ENCODE data around the gene OSBPL2.

The OSBPL2 gene

DNA sequence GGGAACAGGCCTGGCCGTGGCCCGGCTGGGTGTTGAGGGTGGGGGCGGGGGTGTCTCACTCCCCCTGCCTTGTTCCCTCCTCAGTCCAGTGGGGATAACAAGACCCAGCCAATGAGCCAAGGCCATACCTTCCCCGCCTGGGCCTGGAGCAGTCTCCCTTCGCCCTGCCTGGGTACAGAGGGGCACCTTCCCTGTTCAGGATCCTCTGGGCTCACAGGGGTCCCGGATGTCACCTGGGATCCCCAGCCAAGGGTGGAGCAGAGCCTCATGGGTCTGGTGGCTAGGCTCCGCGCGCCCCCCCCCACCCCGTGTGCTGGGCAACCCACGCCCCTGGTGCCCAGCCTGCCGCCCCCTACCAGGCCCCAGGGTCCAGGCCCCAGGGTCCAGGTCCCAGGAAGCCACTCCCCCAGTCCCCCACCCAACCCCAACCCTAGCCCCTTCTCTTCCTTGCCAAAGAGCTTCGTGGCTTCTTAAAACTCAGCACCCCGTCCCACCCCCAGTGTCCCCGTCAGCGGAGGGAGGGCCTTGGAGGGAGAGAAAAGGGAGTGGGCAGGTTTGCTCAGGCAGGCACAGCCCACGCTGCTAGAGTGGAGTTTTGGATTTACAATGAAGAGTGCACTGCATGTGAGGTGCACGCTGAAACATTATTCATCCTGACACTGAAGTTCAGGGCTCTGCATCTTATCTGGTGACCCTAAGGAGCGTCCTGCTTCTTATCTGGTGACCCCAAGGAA is 30.1 kb upstream of the OSBPL2 start:
- DNase-seq, result no peak

DNA sequence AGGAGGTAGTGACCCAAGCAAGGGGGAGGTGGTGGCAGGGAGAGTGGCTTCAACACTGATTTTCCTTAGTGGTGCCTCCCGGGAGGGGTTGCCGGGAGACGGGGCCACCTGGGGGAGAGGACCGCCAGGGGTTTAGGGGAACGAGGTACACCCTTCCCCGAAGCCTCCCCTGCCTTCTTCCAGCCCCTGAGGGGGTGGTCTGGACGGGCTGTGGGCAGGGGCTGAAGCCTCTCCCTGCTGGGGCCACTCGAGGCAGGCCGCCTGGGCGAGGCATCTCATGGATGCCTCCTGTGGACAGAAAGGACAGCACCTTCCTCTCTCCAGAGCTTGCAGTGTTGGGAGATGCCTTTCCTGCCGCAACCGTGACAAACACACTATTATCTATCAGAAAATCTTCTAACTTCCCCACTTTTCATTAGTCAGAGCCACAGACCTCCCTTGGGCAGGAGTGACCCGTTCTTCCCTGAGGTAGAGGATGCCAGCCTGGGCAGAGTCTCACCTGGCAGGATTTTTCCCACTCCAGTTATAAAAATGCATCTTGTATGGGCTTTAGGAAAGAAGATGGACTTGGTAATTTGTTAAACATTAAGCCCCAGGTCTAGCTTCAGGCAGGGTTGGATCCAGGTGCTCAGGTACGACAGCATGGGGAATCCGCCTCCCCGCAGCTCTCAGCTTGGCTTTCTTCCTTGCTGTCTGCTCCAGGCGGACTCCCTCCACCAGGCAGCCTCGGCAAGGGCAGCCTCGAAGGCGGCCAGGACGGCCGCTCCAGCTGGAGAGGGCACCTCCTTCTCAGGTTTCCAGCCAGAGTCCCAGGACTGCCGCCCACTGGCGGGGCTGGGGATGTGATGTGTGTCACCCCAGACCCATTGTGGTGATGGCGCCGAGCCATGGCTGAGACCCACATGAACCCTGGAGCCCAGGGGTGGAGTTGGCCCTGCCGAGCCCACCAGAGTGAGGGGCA is 29.2 kb upstream of the OSBPL2 start:
- DNase-seq, result no peak

DNA sequence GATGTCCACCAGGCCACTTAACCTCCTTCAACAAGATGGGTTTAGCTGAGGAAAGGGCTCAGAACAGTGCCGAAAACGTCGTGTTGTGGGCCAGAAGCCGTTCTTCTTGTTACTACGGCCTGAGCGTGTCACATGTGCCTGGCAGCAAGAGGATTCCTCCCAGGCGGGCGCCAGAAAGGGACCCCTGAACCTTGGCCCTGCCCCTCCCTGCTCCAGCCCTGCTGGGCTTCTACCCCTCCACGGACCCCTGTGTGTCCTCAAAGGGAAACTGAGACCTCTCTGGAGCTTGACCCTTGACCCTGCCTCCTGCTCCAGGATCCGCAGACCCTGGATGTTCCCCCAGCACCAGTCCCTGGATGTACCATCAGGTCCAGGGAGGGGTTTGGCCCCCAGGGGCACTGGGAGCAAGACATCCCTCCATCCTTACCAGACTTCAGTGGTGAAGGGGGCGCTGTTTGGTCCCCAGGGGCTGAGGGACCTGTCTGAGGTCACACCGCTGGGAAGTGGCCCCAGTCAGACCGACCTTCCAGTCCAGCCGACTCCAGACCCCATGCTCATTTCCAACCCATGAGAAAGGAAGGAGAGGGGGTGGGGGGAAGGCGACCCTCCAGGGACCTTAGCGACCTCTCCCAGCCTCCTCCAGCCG is 28.3 kb upstream of the OSBPL2 start:
- DNase-seq, result no peak

DNA sequence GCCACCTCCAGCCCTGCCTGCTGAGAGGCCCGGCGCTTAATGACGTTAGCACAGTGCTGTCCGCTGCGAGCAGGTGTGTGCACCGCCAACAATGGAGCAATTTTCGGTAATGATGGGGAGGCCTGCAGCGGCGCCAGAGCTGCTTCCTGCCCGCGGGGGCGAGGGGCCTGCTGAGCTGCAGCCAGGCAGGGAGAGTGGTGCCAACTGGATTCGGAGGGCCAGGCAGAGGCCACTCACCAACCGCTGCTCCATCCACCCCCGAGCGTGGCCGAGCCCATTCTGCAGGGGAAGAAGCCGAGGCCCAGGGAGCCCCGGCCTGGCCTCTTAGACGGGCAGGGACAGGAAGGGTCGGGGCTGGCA is 27.8 kb upstream of the OSBPL2 start:
- no peak for DNase-seq

- no peak for DNase-seq
Observed at GRCh38 chr20:62211216-62211615, 27.1 kb upstream of the OSBPL2 start.

DNA sequence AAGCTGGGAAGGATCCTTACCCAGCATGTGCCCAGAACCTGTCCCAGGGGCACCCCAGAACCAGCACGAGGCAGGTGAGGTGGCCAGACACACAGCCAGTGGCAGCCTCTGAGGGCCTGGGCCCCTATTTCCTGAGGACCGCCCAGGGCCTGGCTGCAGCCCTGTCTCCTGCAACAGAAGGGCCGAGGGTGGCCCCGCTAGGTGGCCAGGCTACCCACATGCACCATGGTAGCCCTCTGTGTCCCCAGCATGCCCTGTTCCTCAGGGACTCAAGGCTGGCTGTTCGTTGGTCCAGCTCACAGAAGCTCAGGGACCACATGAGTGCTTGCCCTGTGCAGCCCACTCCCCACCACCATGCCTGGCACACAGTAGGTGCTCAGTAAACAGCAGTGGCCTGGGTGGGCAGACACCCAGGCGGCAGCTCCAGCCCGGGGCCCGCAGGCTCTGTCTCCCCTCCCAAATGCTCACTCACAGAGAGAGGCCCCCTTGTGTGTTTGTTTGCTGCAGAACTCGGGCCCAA is 26.5 kb upstream of the OSBPL2 start:
- DNase-seq, result no peak

DNA sequence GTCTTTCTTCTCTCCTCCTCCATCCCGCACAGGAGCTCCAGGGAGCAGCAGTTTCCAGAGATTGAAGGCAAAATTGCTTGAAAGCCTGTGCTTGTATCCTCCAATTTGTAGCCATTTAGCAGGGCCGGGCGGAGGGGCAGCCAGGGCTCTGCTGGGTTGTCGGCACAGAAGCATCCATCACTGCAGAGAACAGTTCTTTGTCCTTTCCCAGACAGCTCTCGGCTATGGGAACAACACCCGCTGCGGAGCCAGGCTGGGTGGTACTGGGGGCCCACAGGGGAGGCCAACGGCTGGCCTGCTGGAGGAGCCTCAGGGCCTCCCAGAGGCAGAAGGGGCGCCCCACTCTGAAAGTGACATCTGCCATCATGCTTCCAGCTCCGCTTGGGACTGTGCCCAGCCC is 26.0 kb upstream of the OSBPL2 start:
- DNase-seq, result no peak

DNA sequence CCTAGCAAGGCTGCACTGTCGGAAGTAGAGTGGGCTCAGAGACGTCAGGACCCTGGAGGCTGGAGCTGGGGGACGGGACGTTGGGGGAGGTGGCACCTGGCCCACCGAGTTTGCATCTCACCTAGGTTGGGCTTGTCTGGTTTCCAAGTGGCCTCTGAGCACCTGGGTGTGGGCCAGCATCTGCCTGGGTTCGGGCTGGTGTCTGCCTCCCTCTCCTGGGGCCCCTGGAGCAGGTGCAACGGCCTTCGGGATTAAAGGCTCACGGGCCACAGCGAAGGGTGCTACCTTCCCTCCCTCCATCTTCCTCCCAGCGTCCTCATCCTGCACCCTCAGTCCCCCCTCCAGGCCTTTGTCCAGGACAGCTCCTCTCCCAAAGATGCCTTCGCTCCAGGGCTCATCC is 24.3 kb upstream of the OSBPL2 start:
- DNase-seq, result no peak

GRCh38 chr20:62215020-62215990 is 23.0 kb upstream of the OSBPL2 start:
- DNase-seq, result no peak

- no peak for DNase-seq
Observed at GRCh38 chr20:62215991-62216635, 22.2 kb upstream of the OSBPL2 start.

DNA sequence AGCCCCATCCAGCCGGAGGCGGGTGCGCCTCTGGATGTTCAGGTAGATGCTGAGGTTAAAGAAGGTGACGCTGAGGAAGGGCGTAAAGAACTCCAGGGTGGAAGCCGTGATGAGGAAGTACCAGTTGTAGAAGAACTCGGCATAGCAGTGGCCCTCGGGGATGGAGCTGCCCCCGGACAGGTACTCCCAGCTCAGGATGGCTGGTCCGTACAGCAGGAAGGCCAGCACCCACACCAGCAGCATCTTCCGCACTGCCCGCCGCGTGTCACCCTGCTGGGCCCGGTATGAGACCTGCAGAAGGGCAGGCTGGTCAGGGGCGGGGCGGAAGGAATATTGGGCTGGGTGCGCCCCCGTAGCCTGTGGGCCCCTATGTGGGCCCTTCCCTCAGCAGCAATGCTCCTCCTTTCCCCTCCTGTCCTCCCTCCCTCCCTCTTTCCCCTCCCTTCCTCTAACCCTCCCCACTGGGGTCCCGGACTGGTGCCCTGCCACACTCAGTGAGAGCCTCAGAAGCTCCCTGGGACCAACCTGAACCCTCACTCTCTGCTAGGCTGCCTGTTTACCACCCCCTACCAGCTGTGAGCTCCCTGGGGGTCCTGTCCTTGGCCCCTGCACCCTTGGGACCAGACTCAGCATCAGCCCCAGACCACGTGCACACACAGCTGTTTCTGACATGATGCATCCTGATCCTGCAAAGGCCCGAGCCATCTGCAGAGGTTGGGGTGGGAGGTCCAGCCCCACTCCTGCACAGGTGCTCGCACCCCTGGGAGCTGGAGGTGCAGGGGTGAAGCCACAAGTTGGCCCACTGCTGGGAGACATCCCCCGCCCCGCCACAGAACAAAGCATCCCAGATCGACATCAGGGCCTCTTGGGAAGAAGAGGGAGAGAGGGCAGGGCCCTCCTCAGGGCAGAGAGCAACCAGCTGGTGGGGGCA is 21.4 kb upstream of the OSBPL2 start:
- no peak for DNase-seq

- no peak for DNase-seq
Observed at GRCh38 chr20:62217913-62218773, 20.2 kb upstream of the OSBPL2 start.

GRCh38 chr20:62219101-62219991 is 19.0 kb upstream of the OSBPL2 start:
- DNase-seq, result no peak

DNA sequence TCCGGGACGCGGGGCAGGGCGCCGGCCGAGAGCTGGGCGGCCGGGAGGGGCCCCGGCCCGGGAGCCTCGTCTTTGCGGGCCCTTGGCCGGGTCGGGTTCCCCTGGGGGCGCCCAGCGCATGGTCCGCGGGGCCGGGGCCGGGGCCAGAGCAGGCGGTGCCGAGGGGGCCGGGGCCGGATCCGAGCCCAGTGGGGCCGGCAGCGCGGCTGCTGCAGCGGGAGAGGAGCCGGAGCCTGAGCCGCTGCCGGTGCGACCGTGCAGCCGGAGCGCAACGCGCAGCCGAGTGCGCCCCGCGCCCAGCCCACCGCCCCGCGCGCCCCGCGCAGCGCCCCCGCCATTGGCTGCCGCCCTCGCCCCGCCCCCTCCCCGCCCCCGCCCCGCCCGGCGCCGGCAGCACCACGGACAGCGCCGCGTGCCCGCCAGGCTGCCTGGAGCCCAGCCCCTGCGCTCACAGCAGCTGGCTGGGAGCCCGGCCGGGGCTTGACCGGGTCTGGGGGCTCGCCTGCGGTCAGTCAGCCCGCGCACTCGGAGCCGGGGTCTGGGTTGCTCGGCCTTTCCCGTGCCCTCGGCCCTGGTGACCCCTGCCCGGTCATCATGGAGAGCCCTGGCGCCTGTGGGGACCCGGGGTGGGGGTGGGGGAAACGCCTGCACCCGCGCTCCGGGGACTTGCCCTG is 18.2 kb upstream of the OSBPL2 start, which contains the start of gene HRH3:
TSS of gene HRH3 (minus strand) at position 287 of the 674 bp plus-strand sequence. CDS start 308 bp downstream, outside the sequence.
- DNase-seq, result peak; percentile 25 to 32

DNA sequence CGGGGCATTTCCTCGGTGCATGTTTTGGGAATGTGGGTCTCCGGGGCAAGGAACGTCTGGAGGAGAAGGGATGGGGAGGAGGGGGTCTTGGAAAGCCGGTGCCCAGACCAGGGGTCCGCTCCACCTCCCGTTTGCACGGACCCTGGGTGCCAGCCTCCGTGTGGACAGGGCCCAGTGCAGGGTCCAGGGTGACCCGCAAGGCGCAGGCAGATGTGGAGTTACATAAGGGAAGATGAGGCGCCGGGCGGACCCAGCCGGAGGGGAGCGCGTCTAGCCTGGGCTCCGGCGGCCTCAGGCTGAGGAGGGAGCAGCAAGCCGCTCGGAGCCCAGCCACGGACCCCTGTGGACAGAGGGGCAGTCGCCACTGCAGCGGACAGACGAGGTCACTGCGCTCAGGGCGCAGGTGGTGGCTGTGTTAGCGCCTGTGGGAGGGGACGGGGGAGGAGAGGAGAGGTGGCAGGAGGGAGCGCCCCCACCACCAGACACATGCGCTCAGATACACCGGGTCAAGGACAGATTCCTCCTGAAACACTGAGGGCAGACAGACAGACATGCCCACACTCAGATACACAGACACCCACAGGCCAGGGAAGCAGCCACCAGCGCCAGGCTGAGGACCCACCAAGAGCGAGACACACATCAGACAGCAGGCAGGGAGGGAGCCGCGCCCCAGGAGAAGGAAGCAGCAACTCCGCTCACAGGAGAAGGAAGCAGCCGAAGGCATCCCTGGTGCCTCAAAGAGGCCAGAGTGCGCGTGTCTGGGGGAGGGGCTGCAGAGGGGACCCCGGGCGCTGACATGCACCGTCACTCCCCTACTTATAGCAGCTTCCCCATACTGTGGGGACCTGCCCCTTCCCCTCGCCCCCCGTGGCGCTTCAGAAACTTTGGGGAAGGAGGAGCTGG is 17.4 kb upstream of the OSBPL2 start:
- DNase-seq, result no peak

GRCh38 chr20:62222266-62222850 is 16.0 kb upstream of the OSBPL2 start:
- no peak for DNase-seq

All from activated CD4-positive, alpha-beta T cell treated with anti-CD3 and anti-CD28 coated beads, Interleukin-2, amount 50 U/mL, for 48 hours (primary cell).